NCI-H748 (cell line): ENCODE results near the gene MAP4.
"Not testable (repeated sequence)": the region's sequence is repeated elsewhere in the genome, so short reads cannot be mapped to it uniquely, and the experiment has no call there.

Source experiments
- DNase-seq: peaks from one replicate; lab custom pipeline; 2025; ENCODE audit not compliant: unreplicated experiment; lab: John Stamatoyannopoulos, UW

The MAP4 gene

DNA sequence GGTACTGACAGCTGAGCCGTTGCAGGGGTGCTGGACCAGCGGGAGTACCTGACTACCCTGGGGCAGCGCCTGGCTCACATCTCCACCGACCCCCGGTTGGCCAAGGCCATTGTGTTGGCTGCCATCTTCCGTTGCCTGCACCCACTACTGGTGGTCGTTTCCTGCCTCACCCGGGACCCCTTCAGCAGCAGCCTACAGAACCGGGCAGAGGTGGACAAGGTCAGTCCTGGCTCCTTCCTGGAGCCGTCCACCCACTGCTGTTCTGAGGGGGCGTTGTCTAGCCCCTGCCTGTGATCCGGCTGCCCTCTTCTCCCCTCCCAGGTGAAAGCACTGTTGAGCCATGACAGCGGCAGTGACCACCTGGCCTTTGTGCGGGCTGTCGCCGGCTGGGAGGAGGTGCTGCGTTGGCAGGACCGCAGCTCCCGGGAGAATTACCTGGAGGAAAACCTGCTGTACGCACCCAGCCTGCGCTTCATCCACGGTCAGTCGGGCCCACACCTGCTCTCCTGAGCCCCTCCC lies 167.6 kb downstream of the MAP4 start:
- DNase-seq = no peak

DNA sequence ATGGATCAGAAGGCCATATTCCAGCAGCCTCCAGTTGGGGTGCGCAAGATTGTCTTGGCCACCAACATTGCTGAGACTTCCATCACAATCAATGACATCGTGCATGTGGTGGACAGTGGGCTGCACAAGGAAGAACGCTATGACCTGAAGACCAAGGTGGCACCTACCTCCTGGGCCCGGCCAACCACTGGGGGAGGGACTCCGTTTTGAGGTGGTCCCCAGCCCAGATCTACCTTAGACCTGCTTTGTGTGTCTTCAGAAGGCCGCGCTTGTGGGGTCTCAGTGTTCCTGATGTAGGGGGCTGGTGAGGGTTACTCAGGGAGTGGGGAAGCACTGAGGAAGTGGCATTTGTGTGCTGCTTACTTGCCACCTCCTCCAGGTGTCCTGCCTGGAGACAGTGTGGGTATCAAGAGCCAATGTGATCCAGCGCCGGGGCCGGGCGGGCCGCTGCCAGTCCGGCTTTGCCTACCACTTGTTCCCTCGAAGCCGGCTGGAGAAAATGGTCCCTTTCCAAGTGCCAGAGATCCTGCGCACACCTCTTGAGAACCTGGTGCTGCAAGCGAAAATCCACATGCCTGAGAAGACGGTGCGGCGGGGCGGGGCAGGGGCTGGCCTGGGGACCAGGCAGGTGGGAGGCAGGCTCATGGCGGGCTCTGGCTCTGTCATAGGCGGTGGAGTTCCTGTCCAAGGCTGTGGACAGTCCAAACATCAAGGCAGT lies 168.3 kb downstream of the MAP4 start:
- DNase-seq = no peak

DNA sequence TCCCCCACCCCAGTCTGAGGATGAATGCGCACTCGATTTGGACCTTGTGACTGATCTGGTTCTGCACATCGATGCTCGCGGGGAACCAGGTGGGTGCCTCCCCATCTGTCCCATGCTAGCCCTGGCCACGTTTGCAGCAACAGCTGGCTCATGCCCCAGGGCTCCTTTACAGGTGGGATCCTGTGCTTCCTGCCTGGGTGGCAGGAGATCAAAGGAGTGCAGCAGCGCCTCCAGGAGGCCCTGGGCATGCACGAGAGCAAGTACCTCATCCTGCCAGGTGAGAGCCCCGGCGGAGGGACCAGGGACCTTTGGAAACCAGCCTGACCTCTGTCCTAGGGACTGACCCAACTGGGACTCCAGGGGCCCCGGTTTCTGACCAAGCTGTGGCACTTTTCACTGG lies 169.0 kb downstream of the MAP4 start:
- DNase-seq = no peak

DNA sequence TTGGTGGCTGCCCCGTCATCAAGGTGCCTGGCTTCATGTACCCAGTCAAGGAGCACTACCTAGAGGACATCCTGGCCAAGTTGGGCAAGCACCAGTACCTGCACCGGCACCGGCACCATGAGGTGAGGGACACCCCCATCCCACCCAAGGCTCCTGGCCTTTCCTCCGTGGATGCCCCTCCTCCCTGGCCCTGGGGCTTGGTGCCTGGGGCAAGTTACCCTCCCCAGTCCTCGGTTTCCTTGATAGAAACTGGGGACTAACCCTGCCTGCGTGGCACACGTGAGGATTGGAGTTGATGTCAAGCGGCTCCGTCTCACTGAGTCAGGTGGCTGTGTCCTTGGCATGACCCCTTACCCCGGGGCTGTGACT lies 169.4 kb downstream of the MAP4 start:
- no peak for DNase-seq

DNA sequence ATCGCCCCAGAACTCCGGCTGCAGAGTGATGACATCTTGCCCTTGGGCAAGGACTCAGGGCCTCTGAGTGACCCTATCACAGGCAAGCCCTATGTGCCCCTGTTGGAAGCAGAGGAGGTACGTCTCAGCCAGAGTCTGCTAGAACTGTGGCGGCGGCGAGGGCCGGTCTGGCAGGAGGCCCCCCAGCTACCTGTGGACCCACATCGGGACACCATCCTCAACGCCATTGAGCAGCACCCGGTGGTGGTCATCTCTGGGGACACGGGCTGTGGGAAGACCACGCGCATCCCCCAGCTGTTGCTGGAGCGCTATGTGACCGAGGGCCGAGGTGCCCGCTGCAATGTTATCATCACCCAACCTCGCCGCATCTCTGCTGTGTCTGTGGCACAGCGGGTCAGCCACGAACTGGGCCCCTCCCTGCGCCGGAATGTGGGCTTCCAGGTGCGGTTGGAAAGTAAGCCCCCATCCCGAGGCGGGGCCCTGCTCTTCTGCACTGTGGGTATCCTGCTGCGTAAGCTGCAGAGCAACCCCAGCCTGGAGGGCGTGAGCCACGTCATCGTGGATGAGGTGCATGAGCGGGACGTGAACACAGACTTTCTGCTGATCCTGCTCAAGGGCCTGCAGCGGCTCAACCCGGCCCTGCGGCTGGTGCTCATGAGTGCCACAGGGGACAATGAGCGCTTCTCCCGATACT lies 169.9 kb downstream of the MAP4 start:
- no peak for DNase-seq

DNA sequence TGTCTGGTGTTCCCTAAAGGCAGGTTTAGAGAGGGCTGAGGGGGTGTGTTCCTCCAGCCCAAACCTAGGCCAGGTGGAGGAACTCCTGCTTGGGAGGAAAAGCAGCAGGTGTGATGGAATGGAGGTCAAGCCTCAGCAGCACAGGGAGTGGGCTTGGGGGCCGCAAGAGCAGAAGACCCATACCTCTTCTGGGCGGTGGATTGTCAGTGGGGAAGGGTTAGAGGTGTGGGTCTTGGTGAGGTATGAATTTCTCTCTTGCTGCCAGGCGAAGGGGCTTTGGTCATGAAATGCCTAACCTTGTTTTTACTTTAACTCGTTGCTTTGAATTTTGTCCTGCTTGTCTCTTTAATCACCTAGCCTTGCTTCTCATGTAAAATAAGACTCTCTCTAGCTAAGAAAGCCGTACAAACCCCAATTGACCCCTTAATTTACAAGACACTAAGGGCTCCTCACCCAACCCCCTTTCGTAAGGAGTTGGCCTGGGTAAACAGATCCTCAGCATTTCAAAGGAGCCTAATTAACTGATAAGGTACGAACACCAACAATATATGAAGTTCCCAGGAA lies 174.3 kb downstream of the MAP4 start:
- no peak for DNase-seq

DNA sequence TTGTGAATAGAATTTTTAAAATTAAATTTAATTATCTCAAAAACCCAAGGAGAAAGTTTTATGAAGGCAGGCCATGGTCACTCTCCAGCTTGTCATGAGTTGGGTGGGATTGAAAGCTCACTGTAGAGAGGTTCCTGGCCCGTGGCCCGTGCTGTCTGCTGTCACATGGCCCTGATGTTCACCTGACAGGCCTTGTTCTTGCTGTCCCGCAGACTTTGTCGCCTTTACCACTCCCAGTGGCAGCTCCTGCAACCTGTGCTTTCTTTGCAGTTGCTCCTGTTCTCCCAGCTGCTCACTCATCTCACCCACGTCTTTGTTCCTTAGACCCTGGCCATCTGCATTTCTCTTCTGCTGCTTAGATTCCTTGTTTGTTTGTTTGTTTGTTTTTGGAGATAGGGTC lies 177.7 kb downstream of the MAP4 start:
- DNase-seq = no peak

DNA sequence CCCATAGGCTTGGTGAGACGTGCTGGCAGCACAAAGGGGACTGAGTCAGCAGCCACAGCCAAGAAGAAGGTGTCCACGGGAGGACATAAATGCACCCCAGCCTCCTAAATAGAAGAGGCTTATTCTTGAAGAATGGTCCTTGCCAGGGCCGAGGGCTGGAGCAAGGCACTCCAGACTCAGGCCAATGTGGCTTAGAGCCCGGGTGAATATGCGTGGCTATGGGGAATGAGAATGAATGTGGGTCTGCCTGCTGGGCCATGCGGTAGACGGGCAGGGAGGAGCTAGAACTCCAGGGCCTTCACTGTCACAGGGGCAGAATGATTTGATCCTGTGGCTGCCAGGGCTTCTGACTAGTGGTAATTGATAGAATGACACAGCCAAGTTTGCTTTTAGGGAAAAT lies 179.2 kb downstream of the MAP4 start:
- no peak for DNase-seq

DNA sequence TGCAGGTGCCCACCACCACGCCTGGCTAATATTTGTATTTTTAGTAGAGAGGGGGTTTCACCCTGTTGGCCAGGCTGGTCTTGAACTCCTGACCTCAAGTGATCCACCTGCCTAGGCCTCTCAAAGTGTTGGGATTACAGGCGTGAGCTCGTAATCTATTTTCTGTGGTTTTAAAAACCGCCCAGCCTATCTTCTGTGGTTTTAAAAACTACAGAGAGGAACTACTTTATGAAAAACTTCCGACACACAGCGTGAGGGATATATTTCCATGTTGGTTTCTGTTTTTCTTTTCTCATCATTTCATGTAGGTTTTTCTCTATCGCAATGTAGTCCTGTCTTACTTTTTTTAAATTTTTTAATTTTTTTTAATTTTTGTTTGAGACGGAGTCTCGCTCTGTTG lies 186.7 kb downstream of the MAP4 start:
- DNase-seq = not testable (repeated sequence)

DNA sequence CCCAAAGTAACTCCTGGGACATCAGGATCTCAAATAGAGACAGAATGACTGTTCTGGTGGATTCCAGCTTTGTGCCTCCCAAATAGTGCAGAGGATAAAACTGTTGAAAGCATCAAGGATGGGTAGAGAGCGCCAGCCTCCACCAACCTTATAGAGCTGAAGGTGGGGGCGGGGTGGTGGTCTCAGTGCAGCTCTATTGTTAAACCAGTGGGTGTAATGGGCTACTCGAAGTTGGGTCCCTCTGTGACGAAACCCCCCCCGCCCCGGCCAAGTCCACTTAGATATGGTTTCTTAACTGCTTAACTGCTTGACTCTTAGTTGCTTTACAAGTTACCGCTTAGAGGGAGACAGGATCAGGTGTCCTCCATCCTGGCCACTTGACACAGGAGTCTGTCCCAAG lies 190.6 kb downstream of the MAP4 start:
- no peak for DNase-seq

DNA sequence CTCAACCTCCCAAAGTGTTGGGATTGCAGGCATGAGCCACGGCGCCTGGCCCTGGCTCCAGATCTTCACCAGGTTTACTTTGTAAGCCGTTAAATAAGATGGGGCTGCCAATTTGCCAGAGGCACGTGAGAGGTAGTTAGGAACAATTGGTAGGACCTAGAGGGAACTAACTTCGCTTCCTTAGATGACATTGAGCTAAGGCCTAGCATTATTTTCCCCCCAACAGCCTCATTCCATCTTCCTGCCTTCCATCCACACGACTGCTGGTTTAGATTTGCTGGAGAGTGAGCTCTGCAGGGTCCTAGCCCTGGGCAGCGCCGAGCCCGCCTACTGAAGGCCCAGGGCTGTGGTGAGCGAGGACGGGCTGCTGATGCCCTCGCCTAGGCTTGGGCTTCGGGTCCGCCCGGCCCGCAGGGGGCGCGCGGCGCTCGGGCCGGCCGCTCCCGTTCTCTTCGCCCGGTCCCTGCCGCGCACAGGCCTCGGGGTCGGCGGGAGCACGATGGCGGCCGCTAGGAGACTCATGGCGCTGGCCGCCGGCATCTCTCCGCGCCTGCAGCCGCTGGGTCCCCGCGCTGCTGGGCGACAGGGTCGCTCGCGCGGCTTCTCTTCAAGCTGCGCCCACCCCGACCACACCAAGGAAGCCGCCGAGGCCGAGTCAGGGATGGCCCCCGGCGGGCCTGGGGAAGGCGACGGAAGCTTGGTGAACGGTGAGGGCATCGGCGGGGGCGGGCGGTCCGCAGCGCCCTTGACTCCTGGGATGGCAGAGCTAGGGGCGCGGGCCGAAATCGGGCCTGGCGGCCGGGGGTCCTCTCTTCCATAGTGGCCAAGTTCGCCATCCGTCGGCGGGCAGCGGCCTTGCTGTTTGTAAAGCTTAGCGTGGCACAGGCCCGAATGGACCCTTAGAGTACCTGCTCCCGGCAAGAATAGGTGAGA lies 191.4 kb downstream of the MAP4 start:
- DNase-seq = peak; percentile 80

DNA sequence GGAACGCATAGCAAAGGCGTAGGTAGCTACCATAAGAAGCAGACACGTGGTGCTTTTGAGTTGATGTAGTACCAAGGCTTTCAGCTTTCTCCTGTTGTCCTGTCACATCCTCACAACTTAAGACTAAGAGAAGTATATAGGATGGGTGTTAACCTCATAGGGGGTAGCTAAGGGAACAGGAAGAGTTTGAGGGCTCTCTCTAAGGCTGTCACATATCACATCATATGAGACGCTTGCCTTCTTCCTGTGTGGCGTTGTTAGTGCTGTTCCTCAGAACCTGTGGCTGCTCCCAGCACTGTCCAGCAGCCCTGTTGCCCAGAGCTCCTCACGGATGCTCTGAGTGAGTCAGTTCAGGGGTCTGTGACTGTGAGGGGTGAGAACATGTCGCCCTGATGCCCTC lies 198.6 kb downstream of the MAP4 start:
- no peak for DNase-seq

DNA sequence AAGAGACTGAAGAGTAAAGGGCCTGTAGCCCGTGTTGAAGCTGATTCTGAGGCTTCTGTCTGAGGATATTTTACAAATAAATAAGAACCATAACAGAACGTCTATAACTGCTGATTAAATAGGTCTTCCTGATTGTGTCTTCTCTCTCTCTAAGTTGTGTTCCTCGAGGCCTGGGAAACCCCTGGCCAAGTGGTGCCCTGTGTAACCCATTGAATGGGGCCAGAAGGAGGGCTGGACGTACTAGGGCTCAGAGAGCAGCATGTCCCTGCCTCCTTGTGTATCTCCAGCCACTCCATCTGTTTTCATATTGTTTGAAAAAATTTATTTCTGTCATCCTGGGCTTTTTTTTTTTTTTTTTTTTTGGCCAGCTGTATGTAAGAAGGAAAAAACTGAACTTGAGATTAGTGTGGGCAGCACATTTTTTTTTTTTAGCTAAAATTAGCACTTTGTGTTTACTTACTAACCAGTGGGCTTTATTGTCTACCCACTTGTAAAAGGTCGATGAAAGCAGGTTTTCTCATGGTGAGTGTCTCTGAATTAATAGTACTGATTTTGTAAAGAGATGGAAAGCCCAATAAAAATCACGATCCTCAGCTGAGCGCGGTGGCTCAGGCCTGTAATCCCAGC lies 202.6 kb downstream of the MAP4 start:
- no peak for DNase-seq

DNA sequence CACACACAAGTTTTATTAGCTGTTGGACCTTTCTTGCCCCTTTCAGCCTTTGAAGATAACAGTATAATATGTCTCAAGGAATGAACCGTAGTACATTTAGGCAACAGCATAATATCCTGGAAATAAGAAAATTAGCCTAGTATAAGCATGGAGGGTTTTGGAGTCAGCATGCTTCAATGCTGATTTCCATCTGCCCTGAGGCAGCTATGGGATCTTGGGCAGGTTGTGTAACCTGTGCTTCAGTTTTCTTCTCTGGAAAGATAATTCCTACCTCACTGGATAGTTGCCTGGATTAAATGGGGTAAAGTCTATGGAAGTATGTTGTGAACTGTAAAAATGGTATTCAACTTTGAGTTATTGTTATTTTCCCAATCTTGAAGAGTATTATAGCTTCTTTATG lies 211.6 kb downstream of the MAP4 start:
- DNase-seq = no peak

DNA sequence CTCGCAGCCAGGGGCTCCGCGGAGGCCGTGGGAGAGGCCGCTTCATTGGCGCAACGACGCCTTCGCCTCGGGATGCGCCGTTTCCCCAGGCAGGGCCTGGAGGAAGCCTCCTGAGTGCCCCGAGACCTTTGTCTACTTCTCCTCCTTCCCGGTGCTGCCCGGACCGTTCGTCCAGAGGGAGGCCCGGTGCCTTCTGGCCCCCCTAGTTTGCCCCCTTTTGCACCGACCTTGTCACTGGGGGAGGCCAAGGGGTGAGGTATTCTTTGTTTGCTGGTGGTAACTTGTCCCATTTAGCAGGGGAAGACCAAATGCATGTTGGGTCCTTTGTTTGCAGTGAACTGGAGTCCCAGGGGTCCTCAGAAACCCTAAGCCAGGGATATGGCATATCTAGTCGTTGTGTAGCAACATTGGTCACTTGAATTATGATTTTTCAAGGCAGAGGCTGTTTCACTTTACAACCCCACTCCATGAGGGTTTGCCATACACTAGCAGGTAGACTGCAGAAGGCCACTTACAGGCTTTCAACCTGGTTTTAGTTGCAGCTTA lies 212.7 kb downstream of the MAP4 start:
- peak; percentile 47 for DNase-seq

DNA sequence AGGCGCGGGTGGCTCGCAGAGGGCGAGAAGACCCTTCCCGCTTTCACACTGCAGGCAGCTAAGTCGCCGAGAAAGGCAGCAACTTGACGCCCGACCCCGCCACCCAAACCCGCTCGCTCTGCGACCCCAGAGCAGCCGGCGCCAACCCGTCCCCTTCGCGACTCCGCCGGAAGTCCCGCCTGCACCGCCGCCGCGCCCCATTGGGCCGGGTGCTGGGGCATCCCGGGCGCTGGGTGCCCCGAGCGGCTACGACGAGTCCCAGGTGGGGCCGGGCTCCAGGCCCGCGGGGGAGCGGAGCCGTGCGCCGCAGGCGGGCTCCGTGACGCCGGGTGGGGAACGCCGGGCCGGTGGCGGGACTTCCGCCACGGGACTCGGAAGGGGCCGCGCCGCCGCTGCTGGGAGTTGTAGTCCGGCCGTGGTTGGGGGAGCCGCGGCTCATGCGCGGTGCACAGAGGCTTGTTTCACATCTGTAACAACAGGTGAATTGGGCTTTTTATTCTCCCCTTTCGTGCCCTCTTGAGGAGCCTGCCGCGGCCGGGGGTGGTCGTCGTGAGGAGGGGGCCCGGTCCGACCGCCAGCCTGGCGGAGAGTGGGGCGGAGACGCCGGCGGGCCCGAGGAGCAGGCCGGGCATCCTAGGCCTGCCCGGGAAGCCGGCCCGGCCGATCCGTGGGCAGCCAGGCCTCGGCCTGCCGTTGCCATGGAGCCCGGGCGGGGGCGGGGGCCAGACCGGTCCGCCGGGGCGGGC lies 213.3 kb downstream of the MAP4 start, which contains the start of gene DHX30:
TSS of gene DHX30 (plus strand) at position 405 of the 746 bp plus-strand sequence. CDS start 7,546 bp downstream, outside the sequence.
- peak; percentile 84 for DNase-seq
